HepG2 (cell line): ENCODE data around the gene GPS2. TPM values are rescaled to one million over a fixed set of nuclear protein-coding genes. Genes with fewer than 3 reads are reported as not detected.

Experiments
- AHR ChIP-seq: IDR thresholded peaks from 2 replicates; pipeline ENCODE4 v1.6.1; 2018; ENCODE audit warnings: missing genetic modification reagents, missing compliant biosample characterization
- ARHGAP35 ChIP-seq: sonication (generic); formaldehyde crosslinking; IDR thresholded peaks from 2 replicates; pipeline ENCODE4 v1.9.0; 2022; ENCODE audit warnings: mild to moderate bottlenecking, inconsistent platforms, moderate library complexity, missing genetic modification reagents, borderline replicate concordance
- BRD4 ChIP-seq: sonication (generic); formaldehyde crosslinking; IDR thresholded peaks from 2 replicates; pipeline ENCODE4 v1.4.0; 2020; ENCODE audit warnings: missing genetic modification reagents
- CSRNP2 ChIP-seq: sonication (generic); formaldehyde crosslinking; conservative IDR thresholded peaks from 2 replicates; pipeline ENCODE4 v1.8.0; 2022; ENCODE audit warnings: low read depth, missing genetic modification reagents
- HOXA5 ChIP-seq: sonication (generic); formaldehyde crosslinking; IDR thresholded peaks from 2 replicates; pipeline ENCODE4 v1.4.0; 2020; ENCODE audit warnings: missing genetic modification reagents
- REPIN1 ChIP-seq: sonication (generic); formaldehyde crosslinking; IDR thresholded peaks from 2 replicates; pipeline ENCODE4 v1.8.0; 2022; ENCODE audit warnings: missing genetic modification reagents, low read depth, mild to moderate bottlenecking, borderline replicate concordance
- RFX3 ChIP-seq: IDR thresholded peaks from 2 replicates; pipeline ENCODE4 v1.6.1; 2016; ENCODE audit warnings: missing biosample characterization, missing genetic modification reagents
- SMAD9 ChIP-seq: sonication (generic); formaldehyde crosslinking; IDR thresholded peaks from 2 replicates; pipeline ENCODE4 v1.5.1; 2020; ENCODE audit warnings: mild to moderate bottlenecking, missing genetic modification reagents
- TFDP1 ChIP-seq: IDR thresholded peaks from 2 replicates; pipeline ENCODE4 v1.6.1; 2016; ENCODE audit warnings: missing compliant biosample characterization, missing genetic modification reagents, borderline replicate concordance
- USF2 ChIP-seq, 2 experiments: sonication (generic) in 1 of 2; formaldehyde crosslinking in 1 of 2; IDR thresholded peaks; 2 replicates each; pipeline versions ENCODE4 v1.5.1 to v1.6.1; 2011 to 2020; ENCODE audit warnings: borderline replicate concordance in 1 of 2, low read depth in 1 of 2, low read length in 1 of 2, mild to moderate bottlenecking in 1 of 2, missing genetic modification reagents in 1 of 2, moderate library complexity in 1 of 2
- ZFP82 ChIP-seq: sonication (generic); formaldehyde crosslinking; IDR thresholded peaks from 2 replicates; pipeline ENCODE4 v1.5.1; 2020; ENCODE audit warnings: mild to moderate bottlenecking, missing genetic modification reagents, borderline replicate concordance
- ZMYM3 ChIP-seq: sonication (generic); formaldehyde crosslinking; IDR thresholded peaks from 2 replicates; pipeline ENCODE4 v1.5.1; 2020; ENCODE audit warnings: mild to moderate bottlenecking, missing genetic modification reagents
- ZNF572 ChIP-seq: sonication (generic); formaldehyde crosslinking; IDR thresholded peaks from 2 replicates; pipeline ENCODE4 v1.5.1; 2020; ENCODE audit warnings: mild to moderate bottlenecking, missing genetic modification reagents
- ZNF672 ChIP-seq: sonication (generic); formaldehyde crosslinking; IDR thresholded peaks from 2 replicates; pipeline ENCODE4 v1.8.1; 2022; ENCODE audit warnings: missing genetic modification reagents
- ZNF740 ChIP-seq: sonication (generic); formaldehyde crosslinking; IDR thresholded peaks from 2 replicates; pipeline ENCODE4 v1.4.0; 2020; ENCODE audit warnings: missing genetic modification reagents
- ZNF775 ChIP-seq: sonication (generic); formaldehyde crosslinking; IDR thresholded peaks from 2 replicates; pipeline ENCODE4 v1.4.0; 2020; ENCODE audit warnings: missing genetic modification reagents, mild to moderate bottlenecking, moderate library complexity, borderline replicate concordance
- ZNF782 ChIP-seq: sonication (generic); formaldehyde crosslinking; IDR thresholded peaks from 2 replicates; pipeline ENCODE4 v1.4.0; 2020; ENCODE audit warnings: missing genetic modification reagents, mild to moderate bottlenecking, borderline replicate concordance
- ZSCAN9 ChIP-seq: IDR thresholded peaks from 2 replicates; pipeline ENCODE4 v1.6.1; 2016; ENCODE audit warnings: borderline replicate concordance
- polyA plus RNA-seq, 8 experiments: library from polyadenylated mRNA; depleted of rRNA in 3 of 8; stranded (reverse) in 7 of 8; unstranded in 1 of 8; fragments of >200 nt; fragmentation: Illumina TruSeq in 4 of 8; extraction: Trizol in 4 of 8; gene quantifications; 2 replicates each; pipeline versions ENCODE4 v1.2.1 to v1.2.3, GENCODE V29; 2011 to 2016; ENCODE audit warnings: low read depth in 4 of 8, missing spikeins in 1 of 8, mixed read lengths in 1 of 8; ENCODE audit not compliant: insufficient read depth in 1 of 8
- total RNA-seq, 5 experiments: library from RNA; depleted of rRNA; stranded (reverse); fragments of >200 nt; fragmentation: Illumina TruSeq; extraction: Trizol; gene quantifications; 2 replicates each; pipeline ENCODE4 v1.2.3, GENCODE V29; 2016; ENCODE audit warnings: low read depth in 1 of 5

GPS2 gene
- total and polyA plus RNA-seq, 2 of the 13 experiments (the other 11 are each of a cell fraction or from before 2014, with no cell fraction given), result 58.0 to 59.4 TPM

GRCh38 chr17:7307686-7308624 lies 7.2 kb downstream of the GPS2 start (continued):
- TF ChIP-seq ZNF572 (CRISPR knock-in tag), result no peak
- no peak for TF ChIP-seq REPIN1 (CRISPR knock-in tag)
- TF ChIP-seq ZNF672, result no peak
- no peak for TF ChIP-seq ZMYM3
- TF ChIP-seq ZFP82 (CRISPR knock-in tag), result no peak
- no peak for TF ChIP-seq ARHGAP35 (CRISPR knock-in tag)
- peak; percentile 42; the same call in 1 of the 2 replicates for TF ChIP-seq TFDP1 (CRISPR knock-in tag)
- TF ChIP-seq SMAD9 (CRISPR knock-in tag), result no peak
- no peak for TF ChIP-seq RFX3 (CRISPR knock-in tag)
- TF ChIP-seq ZNF782 (CRISPR knock-in tag), result peak; percentile 16; the same call in 1 of the 2 replicates
- TF ChIP-seq ZSCAN9 (CRISPR knock-in tag), result 0 out of 2 replicates have a peak, but pooled peaks have one; percentile 24
- no peak for TF ChIP-seq USF2 (IDR thresholded peaks at IDR 0.05; ENCODE audit: low read depth, low read length)
- TF ChIP-seq USF2 (CRISPR knock-in tag; IDR thresholded peaks at IDR 0.05; ENCODE audit: borderline replicate concordance), result no peak
- TF ChIP-seq HOXA5, result no peak
- 0 out of 2 replicates have a peak, but pooled peaks have one; percentile 20 for TF ChIP-seq AHR
- TF ChIP-seq CSRNP2 (CRISPR knock-in tag), result no peak
- no peak for TF ChIP-seq ZNF775
- 0 out of 2 replicates have a peak, but pooled peaks have one; percentile 52 for TF ChIP-seq ZNF740 (CRISPR knock-in tag)
- 0 out of 2 replicates have a peak, but pooled peaks have one; percentile 41 for TF ChIP-seq BRD4 (CRISPR knock-in tag)
